HepG2 (cell line): ENCODE results near the gene CEACAM4. TPM values are rescaled to one million over a fixed set of nuclear protein-coding genes. Genes with fewer than 3 reads are reported as not detected.
A peak's percentile ranks its signal among the peaks of the same experiment; 100 is the strongest.

Source experiments
- ATF3 ChIP-seq: sonication (generic); formaldehyde crosslinking; IDR thresholded peaks from 2 replicates; pipeline ENCODE4 v1.4.0; 2020; ENCODE audit warnings: missing genetic modification reagents
- CC2D1A ChIP-seq: sonication (generic); formaldehyde crosslinking; IDR thresholded peaks from 2 replicates; pipeline ENCODE4 v1.8.1; 2023; ENCODE audit warnings: mild to moderate bottlenecking, missing genetic modification reagents
- CEBPB ChIP-seq: IDR thresholded peaks from 2 replicates; pipeline ENCODE4 v1.6.1; 2011; ENCODE audit warnings: low read depth, low read length, improper control_type of control experiment, borderline replicate concordance
- CSRNP2 ChIP-seq: sonication (generic); formaldehyde crosslinking; conservative IDR thresholded peaks from 2 replicates; pipeline ENCODE4 v1.8.0; 2022; ENCODE audit warnings: low read depth, missing genetic modification reagents
- GLI4 ChIP-seq: sonication (generic); formaldehyde crosslinking; IDR thresholded peaks from 2 replicates; pipeline ENCODE4 v1.5.1; 2020; ENCODE audit warnings: missing genetic modification reagents, mild to moderate bottlenecking, moderate library complexity, borderline replicate concordance
- GMEB2 ChIP-seq: IDR thresholded peaks from 2 replicates; pipeline ENCODE4 v1.6.1; 2016; ENCODE audit warnings: missing biosample characterization, missing genetic modification reagents, low read depth
- MLXIP ChIP-seq: sonication (generic); formaldehyde crosslinking; IDR thresholded peaks from 2 replicates; pipeline ENCODE4 v1.9.0; 2021; ENCODE audit warnings: missing genetic modification reagents, borderline replicate concordance
- MNT ChIP-seq: fragments of 450-650 bp; IDR thresholded peaks from 2 replicates; pipeline ENCODE4 v1.6.1; 2016
- MXD3 ChIP-seq: IDR thresholded peaks from 2 replicates; pipeline ENCODE4 v1.6.1; 2016; ENCODE audit warnings: mild to moderate bottlenecking, missing biosample characterization, missing genetic modification reagents
- PCBP1 ChIP-seq: fragments of 200-400 bp; formaldehyde crosslinking; IDR thresholded peaks from 2 replicates; pipeline ENCODE4 v1.6.1; 2017; ENCODE audit warnings: mild to moderate bottlenecking, low read depth, low read length, borderline replicate concordance
- PHF20 ChIP-seq: sonication (generic); formaldehyde crosslinking; IDR thresholded peaks from 2 replicates; pipeline ENCODE4 v1.5.0; 2020; ENCODE audit warnings: mild to moderate bottlenecking, missing genetic modification reagents
- TEAD2 ChIP-seq: sonication (generic); formaldehyde crosslinking; IDR thresholded peaks from 2 replicates; pipeline ENCODE4 v1.9.0; 2021; ENCODE audit warnings: missing genetic modification reagents
- ZNF280B ChIP-seq: sonication (generic); formaldehyde crosslinking; IDR thresholded peaks from 2 replicates; pipeline ENCODE4 v1.5.0; 2020; ENCODE audit warnings: missing genetic modification reagents, mild to moderate bottlenecking, borderline replicate concordance
- ZNF501 ChIP-seq: sonication (generic); formaldehyde crosslinking; IDR thresholded peaks from 2 replicates; pipeline ENCODE4 v1.5.1; 2020; ENCODE audit warnings: mild to moderate bottlenecking, moderate library complexity, missing genetic modification reagents
- ZNF777 ChIP-seq: sonication (generic); formaldehyde crosslinking; IDR thresholded peaks from 2 replicates; pipeline ENCODE4 v1.4.0; 2020; ENCODE audit warnings: missing genetic modification reagents
- polyA plus RNA-seq, 8 experiments: library from polyadenylated mRNA; depleted of rRNA in 3 of 8; stranded (reverse) in 7 of 8; unstranded in 1 of 8; fragments of >200 nt; fragmentation: Illumina TruSeq in 4 of 8; extraction: Trizol in 4 of 8; gene quantifications; 2 replicates each; pipeline versions ENCODE4 v1.2.1 to v1.2.3, GENCODE V29; 2011 to 2016; ENCODE audit warnings: low read depth in 4 of 8, missing spikeins in 1 of 8, mixed read lengths in 1 of 8; ENCODE audit not compliant: insufficient read depth in 1 of 8
- total RNA-seq, 5 experiments: library from RNA; depleted of rRNA; stranded (reverse); fragments of >200 nt; fragmentation: Illumina TruSeq; extraction: Trizol; gene quantifications; 2 replicates each; pipeline ENCODE4 v1.2.3, GENCODE V29; 2016; ENCODE audit warnings: low read depth in 1 of 5

Gene CEACAM4
- total and polyA plus RNA-seq, 2 of the 13 experiments (the other 11 are each of a cell fraction or from before 2014, with no cell fraction given): not detected

GRCh38 chr19:41577144-41577830 is 49.6 kb downstream of the CEACAM4 start (continued):
- TF ChIP-seq PCBP1 (no peak), MLXIP (CRISPR knock-in tag) (no peak), CEBPB (peak; percentile 58; the same call in 1 of the 2 replicates), CSRNP2 (CRISPR knock-in tag) (no peak), GLI4 (no peak), GMEB2 (CRISPR knock-in tag) (no peak), CC2D1A (no peak), PHF20 (CRISPR knock-in tag) (no peak), ZNF280B (CRISPR knock-in tag) (no peak), TEAD2 (CRISPR knock-in tag) (no peak), ZNF501 (no peak), ZNF777 (no peak), MXD3 (CRISPR knock-in tag) (no peak), ATF3 (CRISPR knock-in tag) (0 out of 2 replicates have a peak, but pooled peaks have one; percentile 22), MNT (no peak)
